HL-60 (cell line): ENCODE results near the gene FLNB.

Experiments used
- CTCF ChIP-seq: IDR thresholded peaks from one replicate; pipeline ENCODE4 v1.5.1; 2011; ENCODE audit warnings: low read length, control low read depth, inconsistent platforms; ENCODE audit not compliant: insufficient read depth
- GABPA ChIP-seq: IDR thresholded peaks from 2 replicates; pipeline ENCODE4 v1.6.1; 2012; ENCODE audit warnings: low read depth
- POLR2AphosphoS5 ChIP-seq: IDR thresholded peaks from 2 replicates; pipeline ENCODE4 v1.6.1; 2012; ENCODE audit warnings: low read depth
- REST ChIP-seq: IDR thresholded peaks from 2 replicates; pipeline ENCODE4 v1.6.1; 2012; ENCODE audit warnings: low read depth; ENCODE audit not compliant: insufficient replicate concordance

GRCh38 chr3:58151637-58152036 is 143.4 kb downstream of the FLNB start:
- TF ChIP-seq POLR2AphosphoS5: no peak
- TF ChIP-seq CTCF: no peak
- no peak for TF ChIP-seq REST
- TF ChIP-seq GABPA: no peak
